Neural progenitor cell (in vitro differentiated cells): ENCODE data around the gene PPARGC1A.

Experiments
- EZH2 ChIP-seq: fragments of 200-600 bp; sonication (generic); IDR thresholded peaks from 2 replicates; pipeline ENCODE4 v1.6.1; 2017; ENCODE audit warnings: antibody characterized with exemption, mild to moderate bottlenecking, moderate library complexity
- EZH2phosphoT487 ChIP-seq: fragments of 200-600 bp; sonication (generic); IDR thresholded peaks from 2 replicates; pipeline ENCODE4 v1.6.1; 2017; ENCODE audit warnings: antibody characterized with exemption
- TF ChIP-seq, protein P1 (sequence below): fragments of 200-600 bp; sonication (generic); IDR thresholded peaks from 2 replicates; pipeline ENCODE4 v1.5.1; 2017; ENCODE audit warnings: antibody characterized with exemption, mild to moderate bottlenecking

DNA sequence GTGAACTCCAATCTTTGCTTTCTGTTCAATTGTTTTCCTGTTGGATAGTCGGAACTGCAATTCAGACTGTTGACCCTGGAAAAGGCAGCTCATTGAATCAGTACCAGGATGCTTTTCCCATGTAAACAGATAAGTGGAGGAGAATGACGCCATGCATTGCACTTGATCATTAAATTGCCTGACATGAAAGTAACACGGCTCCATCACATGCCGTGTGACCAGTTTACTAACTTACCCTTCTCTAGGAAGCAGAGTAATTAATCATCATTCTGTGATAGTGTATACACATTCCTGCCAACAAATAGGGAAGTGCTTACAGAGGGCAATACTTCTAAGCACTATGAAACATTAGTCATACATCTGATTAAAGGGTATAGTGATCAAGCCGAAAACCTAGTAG, 101.4 kb downstream of the PPARGC1A start:
- TF ChIP-seq, protein P1, sequence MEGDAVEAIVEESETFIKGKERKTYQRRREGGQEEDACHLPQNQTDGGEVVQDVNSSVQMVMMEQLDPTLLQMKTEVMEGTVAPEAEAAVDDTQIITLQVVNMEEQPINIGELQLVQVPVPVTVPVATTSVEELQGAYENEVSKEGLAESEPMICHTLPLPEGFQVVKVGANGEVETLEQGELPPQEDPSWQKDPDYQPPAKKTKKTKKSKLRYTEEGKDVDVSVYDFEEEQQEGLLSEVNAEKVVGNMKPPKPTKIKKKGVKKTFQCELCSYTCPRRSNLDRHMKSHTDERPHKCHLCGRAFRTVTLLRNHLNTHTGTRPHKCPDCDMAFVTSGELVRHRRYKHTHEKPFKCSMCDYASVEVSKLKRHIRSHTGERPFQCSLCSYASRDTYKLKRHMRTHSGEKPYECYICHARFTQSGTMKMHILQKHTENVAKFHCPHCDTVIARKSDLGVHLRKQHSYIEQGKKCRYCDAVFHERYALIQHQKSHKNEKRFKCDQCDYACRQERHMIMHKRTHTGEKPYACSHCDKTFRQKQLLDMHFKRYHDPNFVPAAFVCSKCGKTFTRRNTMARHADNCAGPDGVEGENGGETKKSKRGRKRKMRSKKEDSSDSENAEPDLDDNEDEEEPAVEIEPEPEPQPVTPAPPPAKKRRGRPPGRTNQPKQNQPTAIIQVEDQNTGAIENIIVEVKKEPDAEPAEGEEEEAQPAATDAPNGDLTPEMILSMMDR = no peak
- TF ChIP-seq EZH2 (no peak), EZH2phosphoT487 (no peak)
